C4-2B (cell line): ENCODE data around the gene TM2D3.

Source experiments
- ZFX ChIP-seq: fragments of 450-650 bp; IDR thresholded peaks from 2 replicates; pipeline ENCODE4 v1.6.1; 2017
- TF ChIP-seq, protein P1 (sequence below): fragments of 450-650 bp; conservative IDR thresholded peaks from 2 replicates; pipeline ENCODE4 v1.5.1; 2017; ENCODE audit warnings: mild to moderate bottlenecking

DNA sequence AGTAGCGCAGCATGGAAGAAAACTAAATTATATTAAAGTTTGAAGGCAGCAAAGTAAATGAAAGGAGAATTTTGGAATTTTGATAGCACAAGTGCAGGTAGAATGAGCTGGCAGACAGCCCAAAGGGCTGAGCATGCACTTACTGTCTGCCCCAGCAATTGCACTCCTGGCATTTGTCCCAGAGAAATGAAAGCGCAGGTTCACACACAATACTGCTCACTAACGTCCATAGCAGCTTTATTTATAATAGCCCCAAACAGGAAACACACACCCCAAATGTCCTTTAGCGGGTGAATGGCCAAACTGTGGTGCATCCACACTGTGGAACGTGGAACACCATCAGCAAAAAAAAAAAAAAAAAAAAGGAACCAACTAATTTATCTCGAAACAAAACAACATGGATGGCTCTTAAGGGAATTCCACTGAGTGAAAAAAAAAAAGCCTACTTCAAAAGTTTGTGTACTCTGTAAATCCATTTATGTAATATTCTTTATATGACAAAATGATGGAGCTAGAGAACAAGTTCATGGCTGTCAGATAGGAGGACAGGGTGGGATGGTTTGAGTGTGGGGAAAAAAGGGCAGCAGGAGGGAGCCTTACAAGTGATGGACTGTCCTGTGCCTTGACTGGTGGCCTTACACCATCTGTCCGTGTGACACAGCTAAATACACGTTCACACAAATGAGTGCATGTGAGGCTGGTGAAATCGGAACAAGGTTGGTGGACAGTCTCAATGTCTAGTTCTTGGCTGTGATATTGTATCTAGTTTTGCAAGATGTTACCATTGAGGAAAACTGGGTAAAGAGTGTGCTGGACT, 6.0 kb upstream of the TM2D3 start:
- TF ChIP-seq, protein P1, sequence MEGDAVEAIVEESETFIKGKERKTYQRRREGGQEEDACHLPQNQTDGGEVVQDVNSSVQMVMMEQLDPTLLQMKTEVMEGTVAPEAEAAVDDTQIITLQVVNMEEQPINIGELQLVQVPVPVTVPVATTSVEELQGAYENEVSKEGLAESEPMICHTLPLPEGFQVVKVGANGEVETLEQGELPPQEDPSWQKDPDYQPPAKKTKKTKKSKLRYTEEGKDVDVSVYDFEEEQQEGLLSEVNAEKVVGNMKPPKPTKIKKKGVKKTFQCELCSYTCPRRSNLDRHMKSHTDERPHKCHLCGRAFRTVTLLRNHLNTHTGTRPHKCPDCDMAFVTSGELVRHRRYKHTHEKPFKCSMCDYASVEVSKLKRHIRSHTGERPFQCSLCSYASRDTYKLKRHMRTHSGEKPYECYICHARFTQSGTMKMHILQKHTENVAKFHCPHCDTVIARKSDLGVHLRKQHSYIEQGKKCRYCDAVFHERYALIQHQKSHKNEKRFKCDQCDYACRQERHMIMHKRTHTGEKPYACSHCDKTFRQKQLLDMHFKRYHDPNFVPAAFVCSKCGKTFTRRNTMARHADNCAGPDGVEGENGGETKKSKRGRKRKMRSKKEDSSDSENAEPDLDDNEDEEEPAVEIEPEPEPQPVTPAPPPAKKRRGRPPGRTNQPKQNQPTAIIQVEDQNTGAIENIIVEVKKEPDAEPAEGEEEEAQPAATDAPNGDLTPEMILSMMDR = no peak
- TF ChIP-seq ZFX = no peak
